Stimulated activated CD8-positive, alpha-beta memory T cell treated with anti-CD3 and anti-CD28 coated beads, Interleukin-4, amount 100 ng/mL, for 4 hours (primary cell): ENCODE data around the gene ARL15.
"Not testable (repeated sequence)": the region's sequence is repeated elsewhere in the genome, so short reads cannot be mapped to it uniquely, and the experiment has no call there.

Source experiments
- DNase-seq, 2 donors: peaks; one replicate each; pipeline ENCODE4 v3.0.0-alpha.2; 2020; ENCODE audit warnings: low read depth in 2 of 2, low spot score in 1 of 2

ARL15 gene

GRCh38 chr5:53858700-53859456 lies 451.5 kb downstream of the ARL15 start:
- DNase-seq: no peak

GRCh38 chr5:53856506-53856905 lies 453.9 kb downstream of the ARL15 start:
- DNase-seq: no peak

- DNase-seq: not testable (repeated sequence)
Observed at GRCh38 chr5:53836851-53837430, 473.4 kb downstream of the ARL15 start.

GRCh38 chr5:53834500-53834899 lies 475.9 kb downstream of the ARL15 start:
- no peak for DNase-seq
